Heart left ventricle (tissue), 13 donors: ENCODE measurements around the gene GAREM1.

Experiments used
- CTCF ChIP-seq, 12 donors: fragments of 200-600 bp; sonication (generic) in 4 of 12; IDR thresholded peaks; one replicate each; pipeline versions ENCODE4 v1.5.0 to v1.8.0; 2018 to 2022; ENCODE audit warnings: antibody characterized with exemption in 12 of 12, mild to moderate bottlenecking in 5 of 12
- POLR2A ChIP-seq, 2 donors: fragments of 450-650 bp; IDR thresholded peaks; one replicate each; pipeline ENCODE4 v1.6.1; 2017; ENCODE audit warnings: antibody characterized with exemption in 2 of 2, mild to moderate bottlenecking in 2 of 2, moderate library complexity in 2 of 2
- donor health status: ischemic (EF 13 %, LVEDD 7.1; RV severe dilation, severe dysfunction).
- donor health status: DM: no; HTN: yes; CAD: no.
- donor health status: DM: no; HTN: no; CAD: no.
- donor health status: ischemic (EF 25% LVEDD 6.9; RV normal size, moderate dysfunction).
- donor health status: ischemic (EF 25% LVEDD 5.7; RV mildly dilated, moderate dysfunction).
- donor health status: ischemic (EF 35%, LVEDD 5.7; RV mildly dilated, moderate dysfunction).
- donor health status: nonischemic (EF 11% LVEDD 7.7; RV severe dilation, severe dysfunction).
- donor health status: DM: yes; HTN: yes; CAD: no.
- donor health status: PGD.
- donor health status: ischemic (EF 29% LVEDD 5.4; RV normal size, mild dysfunction).
- donor health status: nonischemic (EF 23%, LVEDD 6.1; RV moderate dilation, normal function).

DNA sequence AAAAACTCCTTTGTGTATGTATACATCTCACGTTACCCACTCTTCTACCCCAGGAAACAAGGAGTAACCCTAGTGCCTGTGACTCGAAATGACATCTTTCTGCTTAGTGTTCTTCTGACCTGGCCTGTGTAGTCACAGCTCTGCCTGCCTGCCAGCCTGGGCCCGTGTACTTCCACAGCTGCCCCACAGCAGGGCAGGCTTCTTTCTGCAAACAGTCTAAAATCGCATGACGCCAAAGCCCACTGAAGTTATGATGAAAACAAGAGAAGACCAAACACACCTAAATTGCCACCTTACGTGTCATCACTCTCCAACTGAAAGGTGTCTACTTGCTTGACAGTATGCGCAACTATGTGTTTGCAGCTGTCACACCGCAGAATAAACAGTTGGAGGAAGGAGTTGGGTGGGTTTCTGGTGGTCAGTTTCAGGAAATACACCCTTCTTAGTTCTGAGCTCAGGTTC, 1.5 kb downstream of the GAREM1 start:
- TF ChIP-seq CTCF (IDR thresholded peaks at IDR 0.05): peak in 6 of 12 donors; percentile 14 to 46 (median 30)
- TF ChIP-seq POLR2A (IDR thresholded peaks at IDR 0.05): no peak
